ENCODE data around the gene CLTCL1. TPM values are rescaled to one million over a fixed set of nuclear protein-coding genes. Genes with fewer than 3 reads are reported as not detected.

The CLTCL1 gene
- total RNA-seq, result 7.0 and 7.8 TPM in 2 replicates

GRCh38 chr22:19291580-19292457 is at the start of gene CLTCL1:
Gene CLTCL1 (minus strand): TSS chr22:19291719. CDS start chr22:19291641, 78 bp downstream.

GRCh38 chr22:19178657-19179496 is 112.6 kb downstream of the CLTCL1 start, which contains the start of gene SLC25A1:
Gene SLC25A1 (minus strand): TSS chr22:19178736. CDS start chr22:19178673, 63 bp downstream.

GRCh38 chr22:19149991-19150390 is 141.5 kb downstream of the CLTCL1 start, which contains the start of gene GSC2:
Gene GSC2 (minus strand): TSS chr22:19150292. CDS start chr22:19150283, 9 bp downstream.

GRCh38 chr22:19130959-19131684 is 160.4 kb downstream of the CLTCL1 start, which contains the start of gene TSSK2:
Gene TSSK2 (plus strand): TSS chr22:19131308. CDS start chr22:19131400, 92 bp downstream.

Other genes with a start within 250 kb of the CLTCL1 start
- gene DGCR2, start 169.3 kb downstream of the CLTCL1 start, total RNA-seq, result 35.1 and 44.9 TPM in 2 replicates
- gene TSSK2, start 160.4 kb downstream of the CLTCL1 start, total RNA-seq, result not detected in 2 replicates
- 5.8 and 6.3 TPM in 2 replicates for gene ESS2, start 147.1 kb downstream of the CLTCL1 start, total RNA-seq
- not detected in 2 replicates for gene GSC2, start 141.4 kb downstream of the CLTCL1 start, total RNA-seq
- gene SLC25A1, start 113.0 kb downstream of the CLTCL1 start, total RNA-seq, result 85.5 and 94.9 TPM in 2 replicates
- 19.5 and 21.3 TPM in 2 replicates for gene HIRA, start 140.0 kb upstream of the CLTCL1 start, total RNA-seq
- 49.2 and 54.9 TPM in 2 replicates for gene MRPL40, start 140.8 kb upstream of the CLTCL1 start, total RNA-seq
- 19.9 and 23.1 TPM in 2 replicates for gene C22orf39, start 156.0 kb upstream of the CLTCL1 start, total RNA-seq
- gene UFD1, start 187.5 kb upstream of the CLTCL1 start, total RNA-seq, result 51.5 and 57.0 TPM in 2 replicates
- 1.7 and 3.1 TPM in 2 replicates for gene CDC45, start 188.2 kb upstream of the CLTCL1 start, total RNA-seq
- gene CLDN5, start 232.7 kb upstream of the CLTCL1 start, total RNA-seq, result 0.28 and 2.5 TPM in 2 replicates

Measured in smooth muscle cell of bladder (primary cell).